K562 (cell line): Measurements from ENCODE around the gene CXorf65. TPM values are rescaled to one million over a fixed set of nuclear protein-coding genes. Genes with fewer than 3 reads are reported as not detected.

Experiments
- E2F1 ChIP-seq: sonication (generic); formaldehyde crosslinking; IDR thresholded peaks from 2 replicates; pipeline ENCODE4 v1.8.1; 2023; ENCODE audit warnings: mild to moderate bottlenecking, missing genetic modification reagents, moderate library complexity
- ETS1 ChIP-seq: conservative IDR thresholded peaks from 2 replicates; pipeline ENCODE4 v1.6.1; 2011; ENCODE audit warnings: low read depth, mild to moderate bottlenecking, low read length; ENCODE audit not compliant: control insufficient read depth
- KDM1A ChIP-seq, 2 experiments: fragments of 450-650 bp; IDR thresholded peaks; 2 replicates each; pipeline ENCODE4 v1.6.1; 2016; ENCODE audit warnings: mild to moderate bottlenecking in 2 of 2
- MITF ChIP-seq: IDR thresholded peaks from 2 replicates; pipeline ENCODE4 v1.6.1; 2014; ENCODE audit warnings: antibody characterized with exemption
- MYC ChIP-seq, 2 experiments: fragments of 250-450 bp in 1 of 2; sonication (Bioruptor Pico) in 1 of 2; IDR thresholded peaks; 2 replicates each; pipeline versions ENCODE4 v1.5.1 to v1.6.1; 2012 to 2021; ENCODE audit warnings: low read depth in 2 of 2, borderline replicate concordance in 1 of 2, improper control_type of control experiment in 1 of 2, low read length in 1 of 2, mild to moderate bottlenecking in 1 of 2, moderate library complexity in 1 of 2
- NR2C2 ChIP-seq, 2 experiments: fragments of 200-800 bp in 1 of 2; sonication (Bioruptor generic) in 1 of 2; sonication (generic) in 1 of 2; formaldehyde crosslinking in 1 of 2; IDR thresholded peaks; 2 replicates each; pipeline versions ENCODE4 v1.6.1 to v1.8.0; 2016 to 2022; ENCODE audit warnings: mild to moderate bottlenecking in 1 of 2, missing compliant biosample characterization in 1 of 2, missing genetic modification characterization in 1 of 2, missing genetic modification reagents in 1 of 2
- TFAM ChIP-seq: fragments of 250-450 bp; sonication (Bioruptor Pico); conservative IDR thresholded peaks from 2 replicates; pipeline ENCODE4 v1.5.0; 2021; ENCODE audit warnings: mild to moderate bottlenecking, moderate library complexity
- TFE3 ChIP-seq: fragments of 450-650 bp; formaldehyde crosslinking; IDR thresholded peaks from 2 replicates; pipeline ENCODE4 v1.4.0; 2020; ENCODE audit warnings: mild to moderate bottlenecking, mixed read lengths
- ZBTB2 ChIP-seq: fragments of 450-650 bp; IDR thresholded peaks from 2 replicates; pipeline ENCODE4 v1.6.1; 2016; ENCODE audit warnings: antibody characterized with exemption
- ZFP1 ChIP-seq: fragments of 450-650 bp; formaldehyde crosslinking; IDR thresholded peaks from 2 replicates; pipeline ENCODE4 v1.4.0; 2020; ENCODE audit warnings: mild to moderate bottlenecking, mixed read lengths
- ZNF165 ChIP-seq: fragments of 250-450 bp; sonication (Bioruptor Pico); IDR thresholded peaks from 2 replicates; pipeline ENCODE4 v1.4.0; 2020; ENCODE audit warnings: borderline replicate concordance
- ZNF609 ChIP-seq: sonication (generic); formaldehyde crosslinking; IDR thresholded peaks from 2 replicates; pipeline ENCODE4 v1.8.1; 2023; ENCODE audit warnings: missing genetic modification reagents, mild to moderate bottlenecking, borderline replicate concordance
- polyA plus RNA-seq, 8 experiments: library from polyadenylated mRNA; depleted of rRNA in 4 of 8; stranded (reverse) in 5 of 8; unstranded in 3 of 8; fragments of >200 nt; fragmentation: Nextera tagmentation in 2 of 8; fragmentation: Illumina TruSeq in 1 of 8; extraction: Ambion mirVana in 2 of 8; extraction: Trizol in 1 of 8; gene quantifications; 2 replicates each; pipeline versions ENCODE4 v1.2.1 to v1.2.3, GENCODE V29; 2011 to 2014; ENCODE audit warnings: inconsistent platforms in 1 of 8, missing spikeins in 1 of 8
- total RNA-seq, 7 experiments: library from RNA; depleted of rRNA in 6 of 7; stranded (reverse); fragments of >200 nt in 6 of 7; fragmentation: Illumina TruSeq in 2 of 7; extraction: Trizol in 2 of 7; gene quantifications; 2 replicates each; pipeline versions ENCODE4 v1.2.1 to v1.2.3, GENCODE V29; 2011 to 2021; ENCODE audit warnings: low replicate concordance in 1 of 7

CXorf65 gene
- total and polyA plus RNA-seq, 9 of the 15 experiments (the other 6 are each of a cell fraction or from before 2014, with no cell fraction given) = 1.4 to 8.4 (median 2.9) TPM

GRCh38 chrX:71103110-71103983, 3.2 kb downstream of the CXorf65 start (continued):
- TF ChIP-seq MITF (no peak), ZNF609 (CRISPR knock-in tag) (no peak), E2F1 (no peak), KDM1A (IDR thresholded peaks at IDR 0.05) (peak; percentile 19 to 68; a peak in 1 of 4 replicates), TFAM (CRISPR knock-in tag) (no peak), ETS1 (no peak; the same call in 1 of the 2 replicates), ZNF165 (CRISPR knock-in tag) (no peak), ZFP1 (no peak), MYC (IDR thresholded peaks at IDR 0.05; ENCODE audit: low read depth, low read length) (peak; percentile 67), MYC (CRISPR knock-in tag; IDR thresholded peaks at IDR 0.05; ENCODE audit: borderline replicate concordance, low read depth) (no peak), ZBTB2 (peak; percentile 49; the same call in 1 of the 2 replicates), NR2C2 (CRISPR knock-in tag; IDR thresholded peaks at IDR 0.05) (no peak), NR2C2 (tag; IDR thresholded peaks at IDR 0.05) (peak; percentile 69), TFE3 (CRISPR knock-in tag) (no peak)
